GM10266 (cell line): ENCODE data around the gene ZMYND10.

ENCODE experiments used
- DNase-seq: peaks from one replicate; pipeline ENCODE4 v3.0.0; 2012; ENCODE audit errors: extremely low spot score
- TF ChIP-seq, protein P1 (sequence below): IDR thresholded peaks from 2 replicates; pipeline ENCODE4 v1.5.1; 2012; ENCODE audit warnings: mild to moderate bottlenecking, low read depth; ENCODE audit not compliant: control insufficient read depth, insufficient read depth; ENCODE audit errors: missing control alignments

The ZMYND10 gene

DNA sequence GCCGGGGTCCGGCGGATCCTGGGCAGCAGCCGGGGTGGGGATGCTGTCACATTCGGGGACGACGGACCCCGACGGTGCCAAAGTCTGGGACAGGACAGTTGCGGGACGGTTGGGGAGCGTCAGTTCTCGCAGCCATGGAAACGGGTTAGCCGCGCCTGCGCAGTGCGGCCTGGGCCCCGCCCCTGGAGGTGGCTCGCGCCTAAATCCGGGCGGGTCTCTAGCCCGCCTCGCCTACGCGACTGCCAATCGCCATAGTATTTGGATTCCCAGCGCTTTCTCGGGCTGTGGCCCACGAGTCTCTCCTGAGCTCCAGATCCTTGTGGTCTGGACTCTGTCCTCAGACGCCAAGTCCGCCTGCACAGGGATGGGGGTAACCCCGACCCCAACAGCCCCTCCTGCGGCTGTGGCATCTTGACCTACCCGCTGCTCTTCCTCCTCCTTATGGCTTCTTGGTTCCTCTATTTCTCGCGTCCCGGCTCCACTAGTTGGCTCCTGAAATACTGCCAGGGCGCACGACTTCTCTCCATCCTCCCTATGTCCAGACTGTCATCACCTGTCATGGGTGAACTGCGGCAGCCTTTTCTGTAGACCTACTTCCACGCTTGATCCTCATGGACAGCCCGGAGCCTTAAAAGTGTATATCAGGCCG is at the start of gene ZMYND10:
ZMYND10 (minus strand) TSS at position 147 of the 649 bp plus-strand sequence. CDS start 153 bp downstream, outside the sequence.
- TF ChIP-seq, protein P1, sequence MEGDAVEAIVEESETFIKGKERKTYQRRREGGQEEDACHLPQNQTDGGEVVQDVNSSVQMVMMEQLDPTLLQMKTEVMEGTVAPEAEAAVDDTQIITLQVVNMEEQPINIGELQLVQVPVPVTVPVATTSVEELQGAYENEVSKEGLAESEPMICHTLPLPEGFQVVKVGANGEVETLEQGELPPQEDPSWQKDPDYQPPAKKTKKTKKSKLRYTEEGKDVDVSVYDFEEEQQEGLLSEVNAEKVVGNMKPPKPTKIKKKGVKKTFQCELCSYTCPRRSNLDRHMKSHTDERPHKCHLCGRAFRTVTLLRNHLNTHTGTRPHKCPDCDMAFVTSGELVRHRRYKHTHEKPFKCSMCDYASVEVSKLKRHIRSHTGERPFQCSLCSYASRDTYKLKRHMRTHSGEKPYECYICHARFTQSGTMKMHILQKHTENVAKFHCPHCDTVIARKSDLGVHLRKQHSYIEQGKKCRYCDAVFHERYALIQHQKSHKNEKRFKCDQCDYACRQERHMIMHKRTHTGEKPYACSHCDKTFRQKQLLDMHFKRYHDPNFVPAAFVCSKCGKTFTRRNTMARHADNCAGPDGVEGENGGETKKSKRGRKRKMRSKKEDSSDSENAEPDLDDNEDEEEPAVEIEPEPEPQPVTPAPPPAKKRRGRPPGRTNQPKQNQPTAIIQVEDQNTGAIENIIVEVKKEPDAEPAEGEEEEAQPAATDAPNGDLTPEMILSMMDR: no peak
- DNase-seq: peak; percentile 83

DNA sequence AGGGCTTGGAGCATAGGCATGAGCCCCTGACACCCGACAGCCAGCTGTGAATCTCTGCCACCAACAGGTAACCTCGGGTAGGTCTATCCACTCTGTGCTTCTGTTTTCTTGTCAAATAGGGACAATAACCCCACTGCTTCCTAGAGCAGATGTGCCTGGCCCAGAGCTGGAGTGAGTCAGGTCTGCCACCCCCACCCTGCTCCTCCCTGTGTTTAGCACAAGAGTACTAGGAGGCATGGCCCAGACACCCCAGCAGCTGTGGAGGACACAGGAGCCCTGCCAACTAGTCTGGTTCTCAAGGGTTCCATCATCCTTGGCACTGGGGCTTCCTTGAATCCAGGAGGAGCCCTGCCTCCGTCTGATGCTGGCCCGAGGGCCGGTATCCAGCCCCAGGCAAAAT is 47.5 kb upstream of the ZMYND10 start:
- no peak for DNase-seq
- TF ChIP-seq, protein P1: no peak

DNA sequence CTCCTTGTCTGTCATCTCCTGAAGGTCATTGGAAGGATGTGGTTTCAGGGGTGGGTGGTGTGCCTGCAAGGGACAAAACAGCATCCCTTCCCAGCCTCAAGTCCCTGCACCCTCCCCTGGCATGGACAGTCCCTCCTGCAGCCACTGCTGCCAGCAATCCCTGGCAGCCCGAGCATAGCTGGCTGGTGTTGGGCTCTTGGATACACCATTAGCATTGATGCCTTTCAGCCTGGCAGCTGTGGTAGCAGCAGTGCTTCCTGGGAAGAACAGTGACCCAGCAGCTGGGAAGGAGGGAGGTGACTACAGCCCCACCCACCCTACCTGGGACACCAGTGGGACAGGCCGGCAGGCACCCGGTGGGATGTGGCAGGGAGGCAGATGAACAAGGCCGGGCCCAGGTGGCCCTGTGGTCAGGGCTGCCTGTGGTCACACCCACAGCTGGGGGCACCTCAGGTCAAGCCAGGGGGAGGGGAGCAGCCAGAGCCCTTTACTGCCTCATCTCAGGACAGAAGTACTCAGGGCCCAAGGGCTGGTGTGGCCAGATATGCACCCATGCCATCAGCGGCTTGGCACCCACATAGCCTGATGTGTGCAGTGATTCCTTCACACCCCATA is 46.7 kb upstream of the ZMYND10 start:
- TF ChIP-seq, protein P1: no peak
- no peak for DNase-seq

DNA sequence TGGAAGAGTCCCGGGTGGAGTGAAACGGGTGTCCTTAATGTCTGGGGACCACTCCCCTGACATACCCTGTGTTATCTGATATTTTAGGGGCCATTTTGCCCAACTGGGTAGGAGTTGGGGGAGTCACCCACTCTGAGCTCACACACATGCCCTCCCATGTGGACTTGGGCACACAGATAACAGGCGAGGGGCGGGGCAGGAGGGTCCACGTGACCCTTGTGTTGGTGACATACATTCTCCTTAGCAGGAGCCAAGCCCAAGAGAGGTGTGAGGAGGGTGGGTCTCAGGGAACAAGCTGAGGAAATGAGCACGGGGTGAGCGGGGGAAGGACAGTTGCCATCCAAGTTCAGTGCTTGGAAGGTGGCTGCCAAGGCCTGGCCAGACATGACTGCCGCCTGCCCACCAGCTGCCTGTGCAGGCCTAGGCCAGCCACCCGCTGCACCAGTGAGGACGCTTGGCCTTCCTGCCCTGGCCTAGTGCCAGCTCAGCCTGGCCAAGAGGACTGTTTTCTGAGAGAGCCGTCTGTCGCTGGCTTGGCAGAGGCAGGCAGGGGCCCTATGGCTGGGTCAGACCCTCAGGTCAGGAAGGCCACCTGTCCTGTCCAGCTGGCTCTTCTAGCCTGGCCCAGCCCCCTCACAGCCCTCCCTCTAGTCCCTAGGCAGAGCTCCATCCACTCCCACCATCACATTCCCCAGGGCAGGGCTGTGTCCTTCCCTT is 45.1 kb upstream of the ZMYND10 start:
- TF ChIP-seq, protein P1: no peak
- no peak for DNase-seq

DNA sequence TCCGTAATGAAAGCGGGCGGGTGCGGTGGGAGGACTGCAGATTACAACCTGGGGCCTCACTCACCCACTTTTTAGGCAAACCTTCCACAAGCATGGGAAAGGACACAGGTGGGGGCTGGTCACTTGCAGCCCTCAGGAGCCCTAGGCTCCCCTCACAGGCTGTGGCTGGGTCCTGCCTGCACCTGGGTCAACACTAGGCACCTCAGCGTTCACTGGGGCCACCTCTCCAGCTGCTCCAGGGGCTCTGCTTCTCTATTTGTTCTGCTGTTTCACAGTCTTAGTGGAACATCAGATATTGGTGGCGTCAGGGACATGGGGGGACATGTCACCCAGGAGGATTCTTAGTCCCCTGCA is 43.9 kb upstream of the ZMYND10 start:
- TF ChIP-seq, protein P1: no peak
- no peak for DNase-seq

DNA sequence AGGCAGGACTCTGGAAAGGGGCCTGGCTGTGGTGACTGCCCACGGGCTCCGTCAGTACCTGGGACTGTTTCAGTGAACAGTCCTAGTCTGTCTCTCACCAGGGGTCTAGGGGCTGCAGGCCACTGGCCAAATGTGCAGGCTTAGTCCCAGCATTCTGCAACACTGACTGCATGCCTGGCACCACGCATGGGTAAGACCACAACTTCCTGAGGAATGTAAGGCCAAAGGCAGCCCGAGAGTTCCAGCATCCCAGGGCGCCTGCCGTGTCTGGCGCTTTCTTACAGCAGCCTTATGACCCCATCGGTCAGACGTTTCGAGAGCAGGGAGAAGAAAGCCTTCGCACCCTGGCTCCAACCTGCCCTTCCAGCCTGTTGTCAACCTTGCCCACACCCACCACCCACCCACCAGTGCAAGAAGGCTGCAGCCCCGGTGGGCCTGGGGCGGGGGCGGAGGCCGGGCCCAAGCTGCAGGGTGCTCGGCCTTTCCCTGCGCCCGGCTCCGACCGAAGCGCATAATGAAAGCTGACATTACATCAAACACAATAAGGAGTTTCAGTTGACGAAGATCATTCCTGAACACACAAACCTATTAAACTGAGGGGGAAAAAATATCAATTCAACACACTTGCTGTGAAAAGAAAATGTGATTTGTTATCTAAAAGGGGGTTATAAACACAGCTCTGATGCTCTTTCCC is 43.3 kb upstream of the ZMYND10 start:
- no peak for DNase-seq
- TF ChIP-seq, protein P1: no peak
